GM12864 (cell line): ENCODE measurements around the gene PTPRG.

ENCODE experiments used
- DNase-seq: peaks from one replicate; pipeline ENCODE4 v3.0.0-alpha.2; 2011; ENCODE audit warnings: low read depth
- H3K4me3 ChIP-seq: 2 replicates; pipeline ENCODE4 v1.5.1; 2011; ENCODE audit warnings: mild to moderate bottlenecking, low read depth, low read length, control low read depth
- TF ChIP-seq, protein P1 (sequence below): IDR thresholded peaks from 2 replicates; pipeline ENCODE4 v1.5.1; 2011; ENCODE audit warnings: low read depth, mild to moderate bottlenecking, moderate library complexity, low read length, control low read depth, inconsistent platforms; ENCODE audit errors: missing control alignments

PTPRG gene

DNA sequence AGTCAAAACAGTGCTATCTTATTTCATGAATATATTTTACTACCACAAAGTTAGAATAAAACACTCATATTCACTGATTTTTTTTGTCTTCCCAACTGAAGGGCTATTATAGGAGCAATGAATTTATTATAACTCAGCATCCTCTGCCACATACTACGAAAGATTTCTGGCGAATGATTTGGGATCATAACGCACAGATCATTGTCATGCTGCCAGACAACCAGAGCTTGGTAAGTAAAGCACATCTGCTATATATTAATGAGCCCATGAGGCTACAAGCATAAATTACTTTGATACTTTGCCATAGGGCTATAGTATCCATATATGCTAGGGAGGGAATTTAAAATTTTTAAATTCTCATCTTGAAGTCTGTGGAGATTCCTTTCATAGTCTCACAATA lies 716.1 kb downstream of the PTPRG start:
- H3K4me3 ChIP-seq = no peak overlapping the region
- TF ChIP-seq, protein P1, sequence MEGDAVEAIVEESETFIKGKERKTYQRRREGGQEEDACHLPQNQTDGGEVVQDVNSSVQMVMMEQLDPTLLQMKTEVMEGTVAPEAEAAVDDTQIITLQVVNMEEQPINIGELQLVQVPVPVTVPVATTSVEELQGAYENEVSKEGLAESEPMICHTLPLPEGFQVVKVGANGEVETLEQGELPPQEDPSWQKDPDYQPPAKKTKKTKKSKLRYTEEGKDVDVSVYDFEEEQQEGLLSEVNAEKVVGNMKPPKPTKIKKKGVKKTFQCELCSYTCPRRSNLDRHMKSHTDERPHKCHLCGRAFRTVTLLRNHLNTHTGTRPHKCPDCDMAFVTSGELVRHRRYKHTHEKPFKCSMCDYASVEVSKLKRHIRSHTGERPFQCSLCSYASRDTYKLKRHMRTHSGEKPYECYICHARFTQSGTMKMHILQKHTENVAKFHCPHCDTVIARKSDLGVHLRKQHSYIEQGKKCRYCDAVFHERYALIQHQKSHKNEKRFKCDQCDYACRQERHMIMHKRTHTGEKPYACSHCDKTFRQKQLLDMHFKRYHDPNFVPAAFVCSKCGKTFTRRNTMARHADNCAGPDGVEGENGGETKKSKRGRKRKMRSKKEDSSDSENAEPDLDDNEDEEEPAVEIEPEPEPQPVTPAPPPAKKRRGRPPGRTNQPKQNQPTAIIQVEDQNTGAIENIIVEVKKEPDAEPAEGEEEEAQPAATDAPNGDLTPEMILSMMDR = no peak
- no peak for DNase-seq

DNA sequence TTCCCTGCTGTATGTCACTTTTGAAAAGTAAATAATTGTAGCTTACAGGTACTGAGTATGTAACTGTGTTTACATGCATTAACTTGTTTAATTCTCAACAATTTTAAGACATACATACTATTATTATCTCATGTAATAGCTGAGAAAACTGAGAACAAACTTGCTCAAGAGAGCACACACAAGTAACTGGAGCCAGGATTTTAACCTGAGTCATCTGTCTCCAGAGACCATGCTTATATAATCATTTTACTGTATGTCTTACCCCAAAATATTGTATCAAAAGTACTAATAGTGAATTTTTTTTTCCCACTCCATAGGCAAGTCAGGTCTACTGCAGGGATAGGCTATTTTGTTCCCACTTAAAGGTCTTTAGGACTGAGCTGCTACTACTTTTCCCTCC lies 716.6 kb downstream of the PTPRG start:
- no peak overlapping the region for H3K4me3 ChIP-seq
- DNase-seq = no peak
- TF ChIP-seq, protein P1 = no peak

DNA sequence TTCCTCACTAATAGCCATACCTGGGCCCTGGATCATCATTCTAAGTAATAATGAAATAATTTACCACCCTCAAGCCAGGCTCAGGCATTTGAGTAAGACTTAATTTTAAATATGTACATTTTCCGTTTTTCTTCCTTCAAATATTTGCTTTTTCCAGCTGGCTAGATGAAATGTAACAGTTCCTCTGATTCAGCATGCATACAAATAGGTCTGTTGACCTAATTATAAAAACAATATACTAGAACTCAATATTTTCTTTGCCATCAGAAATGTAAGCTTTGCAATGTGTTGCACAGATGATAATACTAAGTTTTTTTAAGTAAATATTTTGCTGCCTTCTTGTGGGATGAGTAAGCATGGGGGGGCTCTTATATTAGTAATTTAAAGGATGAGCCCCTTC lies 720.4 kb downstream of the PTPRG start:
- no peak overlapping the region for H3K4me3 ChIP-seq
- DNase-seq = no peak
- TF ChIP-seq, protein P1 = no peak

DNA sequence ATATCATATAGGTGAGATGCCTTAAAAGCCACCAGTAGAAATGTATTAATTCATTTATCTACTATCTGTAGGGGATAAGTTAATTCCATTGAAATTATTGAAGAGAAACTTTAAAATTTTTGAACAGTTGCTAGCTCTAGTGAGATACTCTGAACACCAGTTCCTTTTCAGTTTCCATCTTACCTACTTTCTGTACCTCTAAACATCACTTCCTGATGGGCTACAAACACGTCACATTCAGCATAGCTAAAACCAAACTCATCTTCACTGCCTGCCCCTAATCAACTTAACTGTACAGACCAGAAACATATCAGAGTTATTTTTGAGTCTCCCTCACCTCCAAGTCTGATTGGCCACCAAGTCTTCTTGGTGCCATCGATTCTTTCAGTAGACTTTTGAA lies 723.1 kb downstream of the PTPRG start:
- DNase-seq = no peak
- TF ChIP-seq, protein P1 = no peak
- H3K4me3 ChIP-seq = no peak overlapping the region

DNA sequence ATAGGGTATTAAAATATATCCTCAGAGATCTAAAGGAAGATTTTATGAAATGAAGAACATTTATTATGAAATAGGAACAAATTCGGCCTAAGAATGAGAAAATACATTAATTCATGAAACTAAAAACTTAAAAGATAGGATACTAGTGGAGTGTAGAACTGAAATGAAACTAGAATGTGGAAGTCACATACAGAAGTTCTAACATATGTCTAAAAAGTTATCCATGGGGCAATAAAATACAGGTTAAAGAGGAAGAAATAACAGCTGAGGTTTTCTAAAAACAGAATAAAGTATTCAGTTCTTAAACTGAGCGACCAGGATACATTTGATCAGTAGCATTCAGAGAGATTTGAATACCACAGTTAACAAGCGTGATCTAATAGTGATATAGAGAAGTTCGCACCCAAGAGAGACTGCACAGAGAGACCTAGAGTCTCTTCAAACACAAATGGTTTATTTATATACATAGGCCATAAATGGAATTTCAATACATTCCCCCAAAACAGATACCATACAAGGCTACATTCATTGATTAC lies 726.1 kb downstream of the PTPRG start:
- TF ChIP-seq, protein P1 = no peak
- no peak overlapping the region for H3K4me3 ChIP-seq
- DNase-seq = no peak

DNA sequence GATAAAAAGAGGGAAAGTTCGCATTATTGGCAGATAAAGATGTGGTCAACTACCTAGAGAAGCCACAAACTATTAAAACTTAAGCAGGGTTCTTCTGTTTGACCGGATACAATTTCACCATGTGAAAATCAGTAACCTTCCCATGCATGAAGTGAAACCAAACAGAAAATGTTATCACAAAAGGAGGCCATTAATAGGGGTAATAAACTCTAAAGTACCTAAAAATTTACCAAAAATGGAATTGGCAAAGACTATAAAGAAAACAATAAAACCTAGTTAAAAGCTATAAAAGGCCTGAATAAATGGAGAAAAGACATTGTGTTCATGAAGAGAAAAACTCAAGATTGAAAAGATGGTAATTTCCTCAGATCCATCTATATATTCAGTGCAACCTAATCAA lies 728.6 kb downstream of the PTPRG start:
- DNase-seq = no peak
- H3K4me3 ChIP-seq = no peak overlapping the region
- TF ChIP-seq, protein P1 = no peak

DNA sequence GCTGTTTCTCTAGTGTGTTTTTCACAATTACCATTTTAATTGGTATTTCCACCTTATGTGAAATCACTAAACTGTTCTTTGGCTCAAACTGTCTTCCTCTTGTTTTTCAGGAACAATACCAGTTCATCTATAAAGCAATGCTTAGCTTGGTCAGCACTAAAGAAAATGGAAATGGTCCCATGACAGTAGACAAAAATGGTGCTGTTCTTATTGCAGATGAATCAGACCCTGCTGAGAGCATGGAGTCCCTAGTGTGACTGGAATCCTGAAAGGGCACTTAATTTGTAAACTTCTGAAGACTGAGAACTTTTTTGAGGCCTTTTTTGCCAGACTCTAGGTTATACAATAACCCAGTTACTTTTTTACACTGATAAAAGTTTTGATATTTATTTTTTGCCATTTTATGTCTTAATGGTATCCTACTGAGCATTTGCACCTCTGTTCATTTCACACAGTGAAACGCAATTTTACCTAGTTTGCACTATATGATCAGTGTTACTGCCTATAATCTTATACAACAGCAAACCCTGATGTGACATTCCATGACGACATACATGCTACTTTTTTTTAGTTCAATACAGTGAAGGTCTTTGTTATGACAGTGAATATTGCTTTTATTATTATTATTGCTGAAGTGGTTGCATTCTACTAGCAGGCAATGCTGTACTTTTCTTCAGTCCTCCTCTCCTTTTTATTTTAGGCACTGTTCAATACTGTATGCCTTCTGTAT lies 731.8 kb downstream of the PTPRG start:
- H3K4me3 ChIP-seq = no peak overlapping the region
- no peak for DNase-seq
- TF ChIP-seq, protein P1 = no peak
